HEK293 (cell line): Measurements from ENCODE around the gene EIF5A2.

Experiments used
- AEBP2 ChIP-seq: fragments of 450-650 bp; formaldehyde crosslinking; IDR thresholded peaks from 2 replicates; pipeline ENCODE4 v1.5.1; 2016; ENCODE audit warnings: missing biosample characterization, missing genetic modification characterization, borderline replicate concordance
- EGR2 ChIP-seq: fragments of 450-650 bp; formaldehyde crosslinking; IDR thresholded peaks from 2 replicates; pipeline ENCODE4 v1.5.1; 2016; ENCODE audit warnings: low read depth, missing biosample characterization, missing genetic modification characterization
- REPIN1 ChIP-seq: fragments of 450-650 bp; formaldehyde crosslinking; IDR thresholded peaks from 2 replicates; pipeline ENCODE4 v1.5.1; 2017; ENCODE audit warnings: missing biosample characterization, missing genetic modification characterization, low read depth
- ZBTB20 ChIP-seq: fragments of 450-650 bp; formaldehyde crosslinking; IDR thresholded peaks from 2 replicates; pipeline ENCODE4 v1.5.1; 2016; ENCODE audit warnings: missing biosample characterization, missing genetic modification characterization
- ZFP3 ChIP-seq: fragments of 450-650 bp; formaldehyde crosslinking; IDR thresholded peaks from 2 replicates; pipeline ENCODE4 v1.5.1; 2016; ENCODE audit warnings: low read depth, missing biosample characterization, missing genetic modification characterization
- ZNF174 ChIP-seq: fragments of 450-650 bp; formaldehyde crosslinking; IDR thresholded peaks from 2 replicates; pipeline ENCODE4 v1.5.0; 2017; ENCODE audit warnings: missing biosample characterization, mild to moderate bottlenecking, missing genetic modification characterization
- ZNF645 ChIP-seq: fragments of 450-650 bp; formaldehyde crosslinking; IDR thresholded peaks from 2 replicates; pipeline ENCODE4; 2016; ENCODE audit warnings: missing biosample characterization, missing genetic modification characterization
- TF ChIP-seq, protein P1 (sequence below): fragments of 450-650 bp; formaldehyde crosslinking; IDR thresholded peaks from 2 replicates; pipeline ENCODE4 v1.5.1; 2016; ENCODE audit warnings: missing biosample characterization, missing genetic modification characterization
- TF ChIP-seq, protein P2 (sequence below): fragments of 450-650 bp; formaldehyde crosslinking; IDR thresholded peaks from 2 replicates; pipeline ENCODE4 v1.5.1; 2016; ENCODE audit warnings: missing biosample characterization, missing genetic modification characterization
- TF ChIP-seq, protein P3 (sequence below): fragments of 450-650 bp; formaldehyde crosslinking; IDR thresholded peaks from 2 replicates; pipeline ENCODE4 v1.5.1; 2016; ENCODE audit warnings: missing biosample characterization, missing genetic modification characterization, borderline replicate concordance

- TF ChIP-seq ZFP3 (tag by site-specific recombination) = no peak
- no peak for TF ChIP-seq ZNF174 (tag by site-specific recombination)
- no peak for TF ChIP-seq EGR2
- TF ChIP-seq, protein P1, sequence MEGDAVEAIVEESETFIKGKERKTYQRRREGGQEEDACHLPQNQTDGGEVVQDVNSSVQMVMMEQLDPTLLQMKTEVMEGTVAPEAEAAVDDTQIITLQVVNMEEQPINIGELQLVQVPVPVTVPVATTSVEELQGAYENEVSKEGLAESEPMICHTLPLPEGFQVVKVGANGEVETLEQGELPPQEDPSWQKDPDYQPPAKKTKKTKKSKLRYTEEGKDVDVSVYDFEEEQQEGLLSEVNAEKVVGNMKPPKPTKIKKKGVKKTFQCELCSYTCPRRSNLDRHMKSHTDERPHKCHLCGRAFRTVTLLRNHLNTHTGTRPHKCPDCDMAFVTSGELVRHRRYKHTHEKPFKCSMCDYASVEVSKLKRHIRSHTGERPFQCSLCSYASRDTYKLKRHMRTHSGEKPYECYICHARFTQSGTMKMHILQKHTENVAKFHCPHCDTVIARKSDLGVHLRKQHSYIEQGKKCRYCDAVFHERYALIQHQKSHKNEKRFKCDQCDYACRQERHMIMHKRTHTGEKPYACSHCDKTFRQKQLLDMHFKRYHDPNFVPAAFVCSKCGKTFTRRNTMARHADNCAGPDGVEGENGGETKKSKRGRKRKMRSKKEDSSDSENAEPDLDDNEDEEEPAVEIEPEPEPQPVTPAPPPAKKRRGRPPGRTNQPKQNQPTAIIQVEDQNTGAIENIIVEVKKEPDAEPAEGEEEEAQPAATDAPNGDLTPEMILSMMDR (tag by site-specific recombination) = no peak
- TF ChIP-seq, protein P2, sequence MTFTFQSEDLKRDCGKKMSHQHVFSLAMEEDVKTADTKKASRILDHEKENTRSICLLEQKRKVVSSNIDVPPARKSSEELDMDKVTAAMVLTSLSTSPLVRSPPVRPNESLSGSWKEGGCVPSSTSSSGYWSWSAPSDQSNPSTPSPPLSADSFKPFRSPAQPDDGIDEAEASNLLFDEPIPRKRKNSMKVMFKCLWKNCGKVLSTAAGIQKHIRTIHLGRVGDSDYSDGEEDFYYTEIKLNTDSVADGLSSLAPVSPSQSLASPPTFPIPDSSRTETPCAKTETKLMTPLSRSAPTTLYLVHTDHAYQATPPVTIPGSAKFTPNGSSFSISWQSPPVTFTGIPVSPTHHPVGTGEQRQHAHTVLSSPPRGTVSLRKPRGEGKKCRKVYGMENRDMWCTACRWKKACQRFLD (tag by site-specific recombination) = no peak
- TF ChIP-seq REPIN1 (tag by site-specific recombination) = no peak
- TF ChIP-seq, protein P3, sequence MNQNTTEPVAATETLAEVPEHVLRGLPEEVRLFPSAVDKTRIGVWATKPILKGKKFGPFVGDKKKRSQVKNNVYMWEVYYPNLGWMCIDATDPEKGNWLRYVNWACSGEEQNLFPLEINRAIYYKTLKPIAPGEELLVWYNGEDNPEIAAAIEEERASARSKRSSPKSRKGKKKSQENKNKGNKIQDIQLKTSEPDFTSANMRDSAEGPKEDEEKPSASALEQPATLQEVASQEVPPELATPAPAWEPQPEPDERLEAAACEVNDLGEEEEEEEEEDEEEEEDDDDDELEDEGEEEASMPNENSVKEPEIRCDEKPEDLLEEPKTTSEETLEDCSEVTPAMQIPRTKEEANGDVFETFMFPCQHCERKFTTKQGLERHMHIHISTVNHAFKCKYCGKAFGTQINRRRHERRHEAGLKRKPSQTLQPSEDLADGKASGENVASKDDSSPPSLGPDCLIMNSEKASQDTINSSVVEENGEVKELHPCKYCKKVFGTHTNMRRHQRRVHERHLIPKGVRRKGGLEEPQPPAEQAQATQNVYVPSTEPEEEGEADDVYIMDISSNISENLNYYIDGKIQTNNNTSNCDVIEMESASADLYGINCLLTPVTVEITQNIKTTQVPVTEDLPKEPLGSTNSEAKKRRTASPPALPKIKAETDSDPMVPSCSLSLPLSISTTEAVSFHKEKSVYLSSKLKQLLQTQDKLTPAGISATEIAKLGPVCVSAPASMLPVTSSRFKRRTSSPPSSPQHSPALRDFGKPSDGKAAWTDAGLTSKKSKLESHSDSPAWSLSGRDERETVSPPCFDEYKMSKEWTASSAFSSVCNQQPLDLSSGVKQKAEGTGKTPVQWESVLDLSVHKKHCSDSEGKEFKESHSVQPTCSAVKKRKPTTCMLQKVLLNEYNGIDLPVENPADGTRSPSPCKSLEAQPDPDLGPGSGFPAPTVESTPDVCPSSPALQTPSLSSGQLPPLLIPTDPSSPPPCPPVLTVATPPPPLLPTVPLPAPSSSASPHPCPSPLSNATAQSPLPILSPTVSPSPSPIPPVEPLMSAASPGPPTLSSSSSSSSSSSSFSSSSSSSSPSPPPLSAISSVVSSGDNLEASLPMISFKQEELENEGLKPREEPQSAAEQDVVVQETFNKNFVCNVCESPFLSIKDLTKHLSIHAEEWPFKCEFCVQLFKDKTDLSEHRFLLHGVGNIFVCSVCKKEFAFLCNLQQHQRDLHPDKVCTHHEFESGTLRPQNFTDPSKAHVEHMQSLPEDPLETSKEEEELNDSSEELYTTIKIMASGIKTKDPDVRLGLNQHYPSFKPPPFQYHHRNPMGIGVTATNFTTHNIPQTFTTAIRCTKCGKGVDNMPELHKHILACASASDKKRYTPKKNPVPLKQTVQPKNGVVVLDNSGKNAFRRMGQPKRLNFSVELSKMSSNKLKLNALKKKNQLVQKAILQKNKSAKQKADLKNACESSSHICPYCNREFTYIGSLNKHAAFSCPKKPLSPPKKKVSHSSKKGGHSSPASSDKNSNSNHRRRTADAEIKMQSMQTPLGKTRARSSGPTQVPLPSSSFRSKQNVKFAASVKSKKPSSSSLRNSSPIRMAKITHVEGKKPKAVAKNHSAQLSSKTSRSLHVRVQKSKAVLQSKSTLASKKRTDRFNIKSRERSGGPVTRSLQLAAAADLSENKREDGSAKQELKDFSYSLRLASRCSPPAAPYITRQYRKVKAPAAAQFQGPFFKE (tag by site-specific recombination) = no peak
- TF ChIP-seq AEBP2 = no peak
- TF ChIP-seq ZBTB20 = no peak
- TF ChIP-seq ZNF645 (tag by site-specific recombination) = no peak
Observed at GRCh38 chr3:170914212-170914611, 5.8 kb upstream of the EIF5A2 start.
